Activated T-helper 17 cell treated with anti-CD3 and anti-CD28 coated beads, Interleukin-2, amount 50 U/mL, for 72 hours (primary cell): ENCODE measurements around the gene TSPAN31. TPM values are rescaled to one million over a fixed set of nuclear protein-coding genes. Genes with fewer than 3 reads are reported as not detected.
A peak's percentile ranks its signal among the peaks of the same experiment; 100 is the strongest.

Experiments
- ATAC-seq: fragments of 150-1000 bp; cut with Tn5 transposase; replicated peaks from 2 replicates; pipeline ENCODE4 v1.10.0; 2021; ENCODE audit warnings: mild to moderate bottlenecking, moderate library complexity
- H3K27ac Mint-ChIP-seq: one replicate; pipeline ENCODE4 v1.8.0; 2022; ENCODE audit warnings: mixed read lengths
- H3K27me3 Mint-ChIP-seq: one replicate; pipeline ENCODE4 v1.8.0; 2022; ENCODE audit warnings: mixed read lengths
- H3K36me3 Mint-ChIP-seq: one replicate; pipeline ENCODE4 v1.8.0; 2022; ENCODE audit warnings: low read depth, mild to moderate bottlenecking, mixed read lengths
- H3K4me1 Mint-ChIP-seq: one replicate; pipeline ENCODE4 v1.8.0; 2022; ENCODE audit warnings: mixed read lengths
- H3K4me3 Mint-ChIP-seq: one replicate; pipeline ENCODE4 v1.8.0; 2022; ENCODE audit warnings: mild to moderate bottlenecking, mixed read lengths
- H3K9me3 Mint-ChIP-seq: one replicate; pipeline ENCODE4 v1.8.0; 2022; ENCODE audit warnings: mixed read lengths
- total RNA-seq, 2 donors: library from RNA; stranded (reverse); gene quantifications; one replicate each; pipeline ENCODE4 v1.2.3, GENCODE V29; 2022

The TSPAN31 gene
- total RNA-seq, 2 donors from 2014 or later = 10.7 to 18.7 TPM

DNA sequence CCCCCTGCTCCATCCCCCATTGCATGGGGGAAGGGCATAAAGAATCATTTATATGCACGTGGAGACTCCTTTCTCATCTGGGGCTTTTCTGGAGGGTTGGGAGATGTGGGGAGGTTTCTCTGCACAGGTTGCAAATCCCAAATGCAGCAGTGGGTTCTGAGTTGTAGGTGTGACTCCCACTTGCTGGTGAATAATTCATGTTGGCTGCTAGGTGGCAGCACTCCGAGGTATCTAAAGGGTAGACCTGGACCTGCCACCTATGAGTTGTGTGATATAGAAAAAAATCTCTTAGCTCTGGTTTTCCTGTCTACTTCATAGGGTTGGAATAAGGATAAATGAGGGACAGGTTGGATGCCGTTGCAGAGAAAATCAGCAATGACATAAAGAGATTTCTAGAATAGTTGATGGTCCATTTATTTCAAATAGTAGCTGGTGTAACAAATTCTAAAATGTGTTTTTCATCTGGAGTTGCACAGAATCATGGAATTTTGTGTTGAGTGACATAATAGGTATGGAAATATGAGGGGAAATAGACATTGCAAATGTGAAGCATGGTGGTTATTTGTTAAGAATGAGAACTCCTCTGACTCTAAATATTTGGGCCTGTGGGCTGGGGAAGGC, 14.6 kb downstream of the TSPAN31 start:
- Mint-ChIP-seq H3K27me3 (no peaks in the 10 kb centered on the region), H3K4me3 (peak overlapping the region; percentile 9), H3K9me3 (no peaks in the 10 kb centered on the region), H3K4me1 (peaks cover 33% of the 10 kb centered on the region), H3K27ac (no peak overlapping the region), H3K36me3 (peaks cover 76% of the 10 kb centered on the region)
- peak; percentile 15 for ATAC-seq

DNA sequence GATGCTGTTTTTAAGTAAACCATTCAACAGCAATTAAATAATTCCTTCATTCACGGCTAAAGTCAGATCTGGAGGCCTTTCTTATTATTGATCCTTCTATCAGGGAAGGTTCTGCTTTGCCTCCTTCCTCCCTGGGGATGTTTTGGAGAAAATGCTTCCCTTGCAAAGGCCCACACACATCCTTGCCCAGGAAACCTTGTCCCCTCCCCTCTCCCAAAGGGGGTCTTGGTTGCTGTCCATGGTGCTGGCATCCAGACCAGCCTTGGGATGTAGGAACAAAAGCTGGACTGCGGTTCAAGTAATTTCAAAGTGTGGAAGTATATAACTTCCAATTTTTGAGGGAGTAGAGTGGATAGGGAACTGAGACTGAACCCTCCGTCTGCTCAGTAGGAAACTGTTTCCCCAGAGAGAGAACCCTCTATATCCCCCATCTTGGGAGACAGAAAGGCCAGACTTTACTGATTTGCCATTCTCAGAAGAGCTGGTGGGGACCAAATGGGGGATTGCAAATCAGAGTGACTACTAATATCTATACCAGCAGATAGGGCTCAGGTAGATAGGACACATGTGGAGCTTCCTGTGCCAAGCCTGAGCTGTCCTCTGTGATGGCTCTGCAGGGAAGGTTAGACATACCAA, 15.6 kb downstream of the TSPAN31 start:
- Mint-ChIP-seq H3K4me1 (peaks cover 29% of the 10 kb centered on the region), H3K9me3 (no peaks in the 10 kb centered on the region), H3K27me3 (no peaks in the 10 kb centered on the region), H3K27ac (no peak overlapping the region), H3K4me3 (no peak overlapping the region), H3K36me3 (peaks cover 86% of the 10 kb centered on the region)
- no peak for ATAC-seq

GRCh38 chr12:57761391-57761998, 16.7 kb downstream of the TSPAN31 start:
- H3K27ac Mint-ChIP-seq = no peak overlapping the region

DNA sequence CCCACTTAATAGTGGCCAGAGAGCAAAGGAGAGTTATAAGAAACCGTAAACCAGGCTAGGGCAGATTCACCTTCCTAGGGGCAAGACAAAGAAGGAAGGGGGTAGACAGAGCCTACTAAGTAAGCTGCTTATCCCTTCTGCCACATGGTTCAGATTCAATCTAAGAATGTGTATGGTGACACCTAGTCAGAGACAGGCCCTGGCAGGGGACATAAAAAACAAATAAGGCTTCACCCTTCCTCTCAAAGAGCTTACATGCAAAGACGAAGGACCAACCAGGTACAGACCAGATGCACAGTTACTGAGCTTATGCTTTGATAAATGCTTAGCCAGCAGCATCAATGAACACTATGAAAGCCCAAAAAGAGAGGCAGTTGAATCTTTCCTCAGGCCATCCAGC, 17.6 kb downstream of the TSPAN31 start:
- Mint-ChIP-seq H3K4me3 (no peak overlapping the region), H3K4me1 (peaks cover 19% of the 10 kb centered on the region), H3K36me3 (peaks cover 76% of the 10 kb centered on the region), H3K9me3 (no peaks in the 10 kb centered on the region), H3K27me3 (no peaks in the 10 kb centered on the region), H3K27ac (no peak overlapping the region)
- no peak for ATAC-seq

More at GRCh38 chr12:57761391-57761998, 16.7 kb downstream of the TSPAN31 start:
- Mint-ChIP-seq H3K36me3 (peaks cover 83% of the 10 kb centered on the region), H3K4me1 (peaks cover 24% of the 10 kb centered on the region), H3K9me3 (no peaks in the 10 kb centered on the region), H3K4me3 (no peak overlapping the region), H3K27me3 (no peaks in the 10 kb centered on the region)
- ATAC-seq = no peak

GRCh38 chr12:57763881-57764661, 19.2 kb downstream of the TSPAN31 start:
- peak overlapping the region; percentile 67 for H3K27ac Mint-ChIP-seq
- ATAC-seq = no peak
- H3K4me3 Mint-ChIP-seq = peak overlapping the region; percentile 93
- H3K27me3 Mint-ChIP-seq = no peaks in the 10 kb centered on the region
- H3K9me3 Mint-ChIP-seq = no peaks in the 10 kb centered on the region
- H3K4me1 Mint-ChIP-seq = peaks cover 19% of the 10 kb centered on the region
- H3K36me3 Mint-ChIP-seq = peaks cover 80% of the 10 kb centered on the region

- H3K27ac Mint-ChIP-seq = peak overlapping the region; percentile 67
- H3K4me3 Mint-ChIP-seq = peak overlapping the region; percentile 93
- H3K4me1 Mint-ChIP-seq = peaks cover 14% of the 10 kb centered on the region
- H3K36me3 Mint-ChIP-seq = peaks cover 81% of the 10 kb centered on the region
- H3K27me3 Mint-ChIP-seq = no peaks in the 10 kb centered on the region
- H3K9me3 Mint-ChIP-seq = no peaks in the 10 kb centered on the region
- peak; percentile 22 for ATAC-seq
Observed at GRCh38 chr12:57764662-57765002, 19.8 kb downstream of the TSPAN31 start.

GRCh38 chr12:57765003-57765697, 20.3 kb downstream of the TSPAN31 start:
- Mint-ChIP-seq H3K27ac (peak overlapping the region; percentile 67), H3K4me3 (peak overlapping the region; percentile 93), H3K36me3 (peaks cover 81% of the 10 kb centered on the region), H3K27me3 (no peaks in the 10 kb centered on the region), H3K9me3 (no peaks in the 10 kb centered on the region), H3K4me1 (peaks cover 15% of the 10 kb centered on the region)
- peak; percentile 80 for ATAC-seq

DNA sequence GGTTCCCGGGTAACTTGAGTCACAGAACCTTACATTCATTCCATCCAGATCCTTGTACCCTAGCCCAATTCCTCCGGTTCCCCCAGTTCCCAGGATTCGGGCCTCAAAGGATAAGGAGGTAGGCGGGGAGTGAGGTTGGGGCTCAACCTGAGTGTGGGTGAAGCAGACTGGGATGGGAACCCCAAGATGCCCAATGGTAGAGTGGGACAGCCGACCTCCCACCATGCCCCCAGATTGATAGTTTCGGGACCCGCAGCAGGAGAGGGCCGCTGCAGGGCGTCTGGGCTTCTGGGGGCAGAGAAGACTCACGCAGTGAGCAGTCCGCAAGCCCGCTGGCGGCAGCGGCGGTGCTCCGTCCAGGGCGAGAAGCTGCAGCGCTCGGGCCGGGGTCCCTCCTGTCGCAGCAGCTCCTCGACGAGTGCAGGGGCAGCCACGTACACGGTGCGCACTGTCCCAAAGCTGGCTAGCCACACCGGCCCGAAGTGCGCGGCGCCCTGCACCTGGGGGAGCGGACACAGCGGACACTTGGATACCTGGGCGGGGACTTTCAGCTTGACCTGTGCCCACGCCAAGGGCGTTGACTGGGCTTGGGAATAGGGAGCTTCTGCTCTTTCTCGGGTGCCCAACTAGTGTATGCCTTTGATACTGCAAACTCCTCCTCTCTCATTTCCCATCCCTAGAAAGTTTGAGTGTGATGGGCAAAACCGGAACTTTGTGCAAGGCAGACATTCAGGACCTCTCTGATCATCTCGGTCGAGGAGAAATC, 21.0 kb downstream of the TSPAN31 start:
- ATAC-seq = peak; percentile 30
- Mint-ChIP-seq H3K36me3 (peaks cover 81% of the 10 kb centered on the region), H3K9me3 (no peaks in the 10 kb centered on the region), H3K27me3 (no peaks in the 10 kb centered on the region), H3K27ac (peak overlapping the region; percentile 67), H3K4me1 (peaks cover 23% of the 10 kb centered on the region), H3K4me3 (peak overlapping the region; percentile 93)

DNA sequence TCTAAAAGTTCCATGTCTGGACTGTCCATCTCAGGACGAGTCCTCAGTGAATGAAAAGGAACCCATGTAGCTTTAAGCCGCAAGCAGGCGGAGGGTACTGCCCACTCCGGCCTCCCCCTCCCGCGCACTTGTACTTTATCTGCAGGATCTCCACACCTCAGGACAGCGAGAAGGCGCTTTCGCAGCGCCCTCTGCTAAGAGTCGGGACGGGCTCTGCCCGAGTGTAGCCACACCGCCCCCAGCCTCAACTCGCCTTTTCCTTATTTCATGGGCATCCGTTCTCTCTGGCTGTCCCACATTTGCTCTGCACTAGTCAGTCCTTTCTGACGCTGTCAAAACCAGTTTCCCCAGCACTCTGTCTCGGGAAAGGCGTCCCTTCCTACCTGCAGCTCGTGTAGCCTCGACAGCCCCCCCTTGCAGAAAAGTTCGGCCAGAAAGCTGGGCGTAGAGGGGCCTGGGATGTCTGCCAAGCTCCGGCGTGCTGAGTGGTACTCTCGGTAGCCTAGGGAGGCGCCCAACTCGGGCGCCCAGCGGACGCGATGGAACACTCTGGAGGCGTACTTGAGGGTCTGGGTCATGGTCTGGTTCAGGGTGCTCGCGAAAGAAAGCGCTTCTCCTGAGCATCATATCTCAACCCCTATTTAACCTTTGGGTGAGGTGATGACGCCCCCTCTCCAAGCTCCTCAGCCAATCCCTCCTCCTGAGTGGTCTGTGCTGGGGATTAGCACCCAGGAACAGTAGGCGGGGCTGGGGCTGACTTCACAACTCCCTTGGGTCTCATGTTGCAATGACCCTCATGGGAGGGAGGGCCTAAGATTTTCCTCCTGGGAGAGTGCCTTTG, 21.8 kb downstream of the TSPAN31 start, which contains the start of gene CYP27B1:
TSS of gene CYP27B1 (minus strand) at position 615 of the 841 bp plus-strand sequence. CDS start at position 578, 37 bp downstream.
- H3K27ac Mint-ChIP-seq = peak within 1 kb of the TSS; percentile 25
- H3K4me3 Mint-ChIP-seq = peak within 1 kb of the TSS; percentile 93
- peaks cover 80% of the 10 kb centered on the region for H3K36me3 Mint-ChIP-seq
- peak; percentile 20 for ATAC-seq
- H3K27me3 Mint-ChIP-seq = no peaks in the 10 kb centered on the region
- H3K9me3 Mint-ChIP-seq = no peaks in the 10 kb centered on the region
- H3K4me1 Mint-ChIP-seq = peaks cover 30% of the 10 kb centered on the region

DNA sequence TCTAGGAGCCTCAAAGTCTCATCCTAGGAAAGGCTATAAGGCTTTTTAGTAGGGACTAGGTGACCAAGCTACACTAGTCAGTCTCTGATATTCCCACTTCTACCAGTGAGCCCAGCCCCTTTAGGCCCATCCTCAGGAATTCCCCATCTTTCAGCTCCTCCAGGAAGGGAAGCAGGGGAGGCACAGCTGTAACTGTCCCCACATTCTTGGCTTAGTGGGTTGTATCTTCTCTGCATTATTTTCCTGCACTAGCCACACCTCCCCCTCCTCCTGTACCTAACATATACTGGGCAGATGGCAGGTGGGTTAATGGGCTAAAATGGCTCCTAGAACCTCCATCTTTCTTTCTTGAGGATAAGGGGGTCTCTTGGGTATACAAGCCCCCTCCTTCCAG, 22.5 kb downstream of the TSPAN31 start:
- H3K27me3 Mint-ChIP-seq = no peaks in the 10 kb centered on the region
- no peaks in the 10 kb centered on the region for H3K9me3 Mint-ChIP-seq
- no peak overlapping the region for H3K27ac Mint-ChIP-seq
- H3K36me3 Mint-ChIP-seq = peaks cover 80% of the 10 kb centered on the region
- peak overlapping the region; percentile 93 for H3K4me3 Mint-ChIP-seq
- peaks cover 32% of the 10 kb centered on the region for H3K4me1 Mint-ChIP-seq
- ATAC-seq = no peak

- Mint-ChIP-seq H3K9me3 (no peaks in the 10 kb centered on the region), H3K27ac (no peak overlapping the region), H3K4me3 (peak overlapping the region; percentile 93), H3K36me3 (peaks cover 75% of the 10 kb centered on the region), H3K4me1 (peaks cover 32% of the 10 kb centered on the region), H3K27me3 (no peaks in the 10 kb centered on the region)
- no peak for ATAC-seq
Observed at GRCh38 chr12:57767876-57768275, 23.0 kb downstream of the TSPAN31 start.

- Mint-ChIP-seq H3K27ac (peak overlapping the region; percentile 7), H3K9me3 (no peaks in the 10 kb centered on the region), H3K4me3 (peak overlapping the region; percentile 95), H3K4me1 (peaks cover 23% of the 10 kb centered on the region), H3K27me3 (no peaks in the 10 kb centered on the region), H3K36me3 (peaks cover 63% of the 10 kb centered on the region)
- no peak for ATAC-seq
Observed at GRCh38 chr12:57769594-57769993, 24.8 kb downstream of the TSPAN31 start.

DNA sequence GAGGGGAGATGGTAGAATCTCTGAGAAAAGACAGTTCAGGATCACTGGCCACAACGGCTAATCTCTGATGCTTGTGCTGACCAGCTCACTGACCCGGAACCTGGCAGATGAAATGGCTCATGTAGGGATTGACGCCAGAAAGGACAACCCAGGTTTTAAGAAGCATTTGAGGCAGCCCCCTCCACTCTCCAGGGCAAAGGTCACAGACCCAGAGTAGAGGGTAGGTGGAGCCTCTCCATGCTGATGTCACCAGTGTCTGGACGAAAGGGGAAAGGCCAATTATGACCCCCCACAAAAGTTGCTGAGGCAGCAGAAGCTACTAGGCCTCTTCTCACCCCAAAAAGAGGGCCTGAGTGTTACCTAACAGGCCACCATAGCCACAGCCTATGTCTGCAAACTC, 25.9 kb downstream of the TSPAN31 start:
- no peaks in the 10 kb centered on the region for H3K27me3 Mint-ChIP-seq
- H3K9me3 Mint-ChIP-seq = no peaks in the 10 kb centered on the region
- H3K4me1 Mint-ChIP-seq = peaks cover 25% of the 10 kb centered on the region
- H3K36me3 Mint-ChIP-seq = peaks cover 60% of the 10 kb centered on the region
- no peak for ATAC-seq
- peak overlapping the region; percentile 96 for H3K27ac Mint-ChIP-seq
- H3K4me3 Mint-ChIP-seq = peak overlapping the region; percentile 95
